ENCODE results near the gene MTMR10. TPM values are rescaled to one million over a fixed set of nuclear protein-coding genes. Genes with fewer than 3 reads are reported as not detected.

MTMR10 gene
- total RNA-seq, 1 donor from 2014 or later: 38.9 TPM

- DNase-seq (ENCODE audit: low spot score): no peak
Observed at GRCh38 chr15:30958219-30958618, 33.2 kb downstream of the MTMR10 start.

GRCh38 chr15:30956216-30957124, 35.0 kb downstream of the MTMR10 start:
- DNase-seq (ENCODE audit: low spot score): no peak

DNA sequence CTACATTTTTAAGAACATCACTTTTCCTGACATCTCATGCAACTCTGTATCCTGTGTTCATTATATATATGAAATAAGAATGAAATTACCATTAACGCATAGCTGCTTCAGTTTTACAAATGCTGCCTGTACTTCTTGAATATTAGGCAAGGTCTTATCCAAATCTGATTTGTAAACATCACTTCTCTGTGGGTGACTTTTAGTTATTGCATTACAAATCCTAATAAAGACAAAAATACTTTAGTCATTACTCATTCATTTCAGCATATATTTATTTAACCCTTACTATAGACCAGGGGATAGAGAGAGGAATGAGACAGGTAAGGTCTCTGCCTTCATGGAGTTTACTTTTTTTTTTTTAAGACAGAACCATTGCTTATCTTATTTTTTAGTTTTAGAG, 36.8 kb downstream of the MTMR10 start:
- DNase-seq (ENCODE audit: low spot score): no peak

DNA sequence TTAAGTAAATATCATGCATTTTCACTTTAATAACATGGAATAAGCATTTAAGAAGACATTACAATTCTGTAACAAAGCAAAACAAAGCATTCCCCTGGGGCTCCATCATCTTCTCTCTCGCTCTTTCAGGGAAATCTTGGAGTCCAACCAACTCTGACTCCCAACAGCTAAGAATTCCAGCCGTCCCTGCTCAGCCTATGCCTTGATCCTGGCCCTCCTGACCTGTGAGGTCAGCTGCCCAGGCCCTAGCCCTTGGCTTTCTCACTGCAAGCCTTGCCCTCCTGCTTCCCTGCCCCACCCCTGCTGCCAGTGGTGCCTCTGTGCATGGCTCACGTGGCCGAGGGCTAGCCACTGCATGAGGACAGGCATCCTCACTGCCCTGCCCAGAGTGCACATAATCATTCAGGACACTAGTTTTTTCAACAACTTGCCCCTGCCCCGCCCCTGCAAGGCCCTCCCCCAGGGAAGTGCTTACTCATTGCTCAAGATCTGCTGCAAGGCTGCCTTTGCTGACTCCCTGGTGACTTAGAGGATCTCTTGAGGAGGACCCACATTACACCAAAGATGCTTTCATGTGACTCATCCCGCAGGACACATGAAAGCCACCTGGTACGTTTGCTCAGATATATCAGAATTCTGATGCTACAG, 37.6 kb downstream of the MTMR10 start:
- DNase-seq (ENCODE audit: low spot score): no peak

- no peak for DNase-seq (ENCODE audit: low spot score)
Observed at GRCh38 chr15:30953183-30953582, 38.2 kb downstream of the MTMR10 start.

GRCh38 chr15:30943654-30944335, 47.6 kb downstream of the MTMR10 start:
- no peak for DNase-seq (ENCODE audit: low spot score)

DNA sequence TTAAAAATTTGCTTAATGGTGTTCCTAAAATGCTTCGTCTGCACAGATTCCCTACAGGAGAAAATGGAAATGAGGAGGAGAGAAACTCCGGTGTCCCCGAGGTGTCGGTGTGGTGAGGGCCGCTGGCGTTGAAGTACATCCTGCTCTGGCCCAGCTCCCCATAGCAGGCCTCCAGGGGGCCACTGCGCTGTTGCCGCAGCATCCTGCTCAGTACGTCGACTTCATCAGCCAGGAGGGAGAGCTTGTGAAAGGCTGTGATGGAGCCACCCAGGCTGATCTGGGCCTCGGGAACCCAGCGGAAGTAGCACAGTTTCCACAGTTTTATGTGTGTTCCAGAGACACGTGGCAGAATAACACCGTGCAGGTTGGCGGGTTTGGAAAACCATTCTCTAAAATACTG, 49.9 kb downstream of the MTMR10 start:
- no peak for DNase-seq (ENCODE audit: low spot score)

GRCh38 chr15:30940359-30940758, 51.1 kb downstream of the MTMR10 start:
- DNase-seq (ENCODE audit: low spot score): no peak

- DNase-seq (ENCODE audit: low spot score): no peak
Observed at GRCh38 chr15:30939161-30939560, 52.3 kb downstream of the MTMR10 start.

GRCh38 chr15:30933293-30933692, 58.1 kb downstream of the MTMR10 start:
- no peak for DNase-seq (ENCODE audit: low spot score)

DNA sequence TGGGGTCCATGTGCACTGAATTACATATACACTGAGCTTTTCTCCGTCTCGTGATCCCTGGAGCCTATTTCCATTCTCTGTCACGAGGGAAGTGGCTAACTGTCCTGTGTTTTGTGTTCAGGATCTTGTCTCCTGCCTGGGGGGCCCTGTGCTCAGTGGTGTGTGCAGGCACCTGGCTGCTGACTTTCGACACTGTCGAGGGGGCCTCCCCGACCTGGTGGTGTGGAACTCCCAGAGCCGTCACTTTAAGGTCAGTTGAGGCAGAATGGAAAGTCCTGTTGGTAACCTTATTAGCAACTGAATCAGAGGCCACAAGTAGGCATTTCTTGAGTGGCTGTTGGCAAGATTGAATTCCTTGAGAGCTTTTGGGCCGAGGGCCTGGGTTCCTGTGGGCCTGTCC, 61.0 kb downstream of the MTMR10 start:
- DNase-seq (ENCODE audit: low spot score): no peak

- no peak for DNase-seq (ENCODE audit: low spot score)
Observed at GRCh38 chr15:30929982-30930381, 61.4 kb downstream of the MTMR10 start.

- no peak for DNase-seq (ENCODE audit: low spot score)
Observed at GRCh38 chr15:30929064-30929669, 62.3 kb downstream of the MTMR10 start.

DNA sequence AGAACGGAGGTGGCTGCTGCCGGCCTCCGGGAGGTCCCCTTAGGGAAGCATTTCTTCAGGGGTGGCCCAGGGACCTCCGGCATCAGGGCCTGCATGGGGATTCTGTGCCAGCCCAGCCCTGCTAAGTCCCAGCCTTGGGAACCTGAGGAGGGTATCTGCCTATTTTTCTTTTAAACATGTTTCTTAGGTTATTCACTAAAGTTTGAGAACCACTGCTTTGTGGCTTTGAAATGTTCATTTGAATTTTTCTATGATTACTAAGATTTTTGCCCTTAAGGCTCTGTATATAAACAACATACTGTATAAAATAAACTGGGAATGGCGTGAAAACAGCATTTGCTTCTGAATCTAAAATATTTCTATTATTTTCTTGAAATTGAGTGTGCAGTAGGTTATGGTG, 63.4 kb downstream of the MTMR10 start:
- no peak for DNase-seq (ENCODE audit: low spot score)

- DNase-seq (ENCODE audit: low spot score): no peak
Observed at GRCh38 chr15:30927148-30927761, 64.2 kb downstream of the MTMR10 start.

DNA sequence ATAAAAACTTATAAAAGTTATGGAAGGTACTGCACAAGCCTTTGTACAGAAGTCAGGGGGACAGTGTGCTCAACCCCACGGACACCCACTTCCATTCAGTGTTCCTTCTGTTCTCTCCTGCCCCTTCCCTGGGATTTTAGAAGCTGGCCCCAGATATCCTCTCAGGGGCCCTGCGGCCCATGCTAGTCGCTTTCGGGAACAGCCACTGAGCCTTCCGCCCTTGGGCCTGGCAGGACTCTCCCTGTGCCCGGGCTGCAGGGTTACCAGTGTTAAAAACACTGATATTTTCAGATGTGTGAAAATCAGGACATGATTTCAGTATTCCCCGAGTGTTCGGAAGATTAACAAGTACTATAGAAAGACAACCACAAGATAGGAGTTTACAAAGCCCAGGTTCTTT, 65.3 kb downstream of the MTMR10 start:
- no peak for DNase-seq (ENCODE audit: low spot score)

GRCh38 chr15:30925686-30926085, 65.7 kb downstream of the MTMR10 start:
- no peak for DNase-seq (ENCODE audit: low spot score)

DNA sequence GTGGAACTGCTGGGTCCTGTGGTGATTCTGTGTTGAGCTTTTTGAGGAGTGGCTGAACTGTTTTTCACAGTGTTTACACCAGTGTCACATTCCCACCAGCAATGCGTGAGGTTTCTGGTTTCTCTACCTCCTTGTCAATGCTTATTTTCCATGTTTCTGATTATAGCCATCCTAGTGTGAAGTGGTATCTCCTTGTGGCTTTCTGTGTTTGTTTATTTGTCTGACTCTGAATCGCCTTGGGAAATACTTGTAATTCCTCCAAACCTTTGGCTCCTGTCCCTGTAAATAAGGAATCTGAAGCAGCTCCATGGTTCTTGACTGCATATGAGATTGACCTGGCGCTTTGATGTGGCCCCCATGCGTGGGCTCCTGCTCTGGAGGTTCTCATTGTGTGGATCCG, 67.1 kb downstream of the MTMR10 start:
- DNase-seq (ENCODE audit: low spot score): no peak

DNA sequence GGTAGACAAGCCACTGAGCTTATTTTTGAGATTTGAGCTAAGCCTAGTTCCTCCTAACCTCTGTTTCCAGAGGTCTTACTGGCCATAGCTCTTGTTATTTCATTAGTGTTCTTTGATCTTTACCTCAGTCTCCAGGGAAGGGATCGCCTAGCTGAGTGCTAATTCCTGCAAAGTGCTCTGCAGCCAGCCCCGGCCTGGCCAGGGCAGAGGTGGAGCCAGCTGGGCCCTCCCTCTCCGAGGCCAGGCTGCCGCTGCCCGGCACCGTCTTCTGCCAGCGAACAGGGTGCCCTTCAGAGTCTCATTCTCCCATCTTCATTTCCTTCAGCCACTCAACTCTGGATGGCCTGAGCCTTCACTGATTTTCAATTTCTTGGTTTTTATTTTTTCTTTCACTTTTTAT, 68.0 kb downstream of the MTMR10 start:
- DNase-seq (ENCODE audit: low spot score): no peak

- DNase-seq (ENCODE audit: low spot score): no peak
Observed at GRCh38 chr15:30922480-30923311, 68.7 kb downstream of the MTMR10 start.
